NCI-H345 treated with DMSO at 0.1 percent for 48 hours (cell line): ENCODE results near the gene CPT2.

Experiments
- DNase-seq: peaks from one replicate; lab custom pipeline; 2025; ENCODE audit not compliant: unreplicated experiment; lab: John Stamatoyannopoulos, UW

CPT2 gene

DNA sequence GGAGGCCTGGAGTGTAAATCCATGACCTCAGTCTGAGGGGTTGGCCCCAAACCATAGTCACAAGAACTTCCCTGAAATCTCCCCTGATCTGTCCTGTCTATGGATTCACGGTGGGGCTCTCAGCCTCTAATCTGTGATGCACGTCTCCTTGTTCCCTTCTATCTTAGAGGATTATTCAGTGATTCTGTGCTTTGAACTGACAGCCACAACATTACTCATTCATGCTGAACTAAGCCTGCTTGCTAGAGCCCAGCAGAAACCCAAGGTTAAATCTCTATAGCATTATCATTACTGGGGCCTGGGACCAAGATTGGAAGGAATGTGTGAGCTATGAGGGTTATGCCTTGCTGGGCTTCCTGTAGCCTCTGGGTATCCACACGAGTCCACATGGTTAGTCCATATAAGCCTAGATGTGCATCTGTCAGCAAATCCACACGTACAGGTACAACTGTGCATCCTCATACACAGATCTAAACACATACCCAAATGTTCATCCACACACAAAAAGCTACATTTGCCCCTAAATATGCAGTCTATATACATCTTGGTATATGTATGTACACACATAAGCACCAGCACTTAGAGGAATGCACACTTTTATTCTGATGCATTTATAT lies 64.1 kb downstream of the CPT2 start:
- DNase-seq, result no peak

DNA sequence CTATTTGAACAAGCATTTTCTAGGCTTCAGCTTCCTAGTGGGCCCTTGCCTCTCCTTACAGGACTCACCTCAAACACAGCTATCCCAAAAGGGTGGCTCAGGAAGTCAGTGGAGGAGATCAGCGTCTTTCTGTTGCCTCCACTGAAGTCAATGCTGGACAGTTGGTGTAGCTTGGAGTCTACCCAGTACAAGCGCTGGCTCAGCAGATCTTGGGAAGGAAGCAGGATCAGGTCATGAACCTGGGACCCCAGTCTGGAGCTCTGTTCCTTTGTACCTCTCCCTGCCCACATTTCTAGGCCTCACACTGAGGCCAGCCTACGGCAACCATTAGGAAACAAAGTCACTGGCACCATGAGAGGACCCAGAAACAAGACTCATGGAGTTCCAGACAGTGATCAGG lies 65.4 kb downstream of the CPT2 start:
- no peak for DNase-seq
